CD4-positive, alpha-beta T cell treated with Interleukin-17A for 4 hours (primary cell): ENCODE results near the gene TRIM37.
"Not testable (repeated sequence)": the region's sequence is repeated elsewhere in the genome, so short reads cannot be mapped to it uniquely, and the experiment has no call there.

Experiments
- DNase-seq: peaks from one replicate; pipeline ENCODE4 v3.0.0-alpha.2; 2020; ENCODE audit warnings: mixed read lengths

TRIM37 gene

DNA sequence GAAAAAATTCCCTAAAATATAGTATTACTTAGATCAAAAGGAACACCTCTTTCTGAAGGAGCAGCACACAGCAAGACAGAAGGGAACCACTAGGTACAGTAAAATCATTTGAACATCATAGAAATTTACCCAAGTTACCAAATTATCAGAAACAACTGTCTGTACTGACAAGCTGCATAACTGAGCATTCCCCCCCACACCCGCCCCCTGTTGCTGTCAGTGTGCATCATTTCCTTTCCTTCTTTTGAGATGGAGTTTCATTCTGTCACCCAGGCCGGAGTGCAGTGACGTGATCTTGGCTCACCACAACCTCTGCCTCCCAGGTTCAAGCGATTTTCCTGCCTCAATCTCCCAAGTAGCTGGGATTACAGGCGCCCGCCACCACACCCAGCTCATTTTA is 120.7 kb downstream of the TRIM37 start:
- DNase-seq: no peak

GRCh38 chr17:58985367-58985766 is 121.3 kb downstream of the TRIM37 start:
- no peak for DNase-seq

DNA sequence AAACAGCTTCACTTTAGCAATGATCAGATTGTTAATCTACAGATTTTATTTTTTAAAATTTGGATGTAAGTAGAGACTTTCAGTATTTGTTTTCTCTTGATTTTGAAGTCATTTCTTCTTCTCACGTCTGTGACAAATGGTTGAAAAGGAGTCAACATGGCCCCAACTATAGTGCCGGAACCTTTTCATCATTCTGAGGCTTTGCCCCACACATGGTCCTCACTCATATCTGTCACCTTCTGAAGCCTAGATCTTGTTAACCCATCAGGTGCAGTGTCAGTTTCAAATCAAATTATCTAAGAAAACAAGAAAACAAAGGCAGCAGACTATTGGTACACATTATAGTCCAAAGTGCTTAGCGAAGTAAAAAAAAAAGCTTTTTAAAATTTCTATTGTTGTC is 124.1 kb downstream of the TRIM37 start:
- no peak for DNase-seq

- DNase-seq: no peak
Observed at GRCh38 chr17:58980706-58981481, 125.8 kb downstream of the TRIM37 start.

DNA sequence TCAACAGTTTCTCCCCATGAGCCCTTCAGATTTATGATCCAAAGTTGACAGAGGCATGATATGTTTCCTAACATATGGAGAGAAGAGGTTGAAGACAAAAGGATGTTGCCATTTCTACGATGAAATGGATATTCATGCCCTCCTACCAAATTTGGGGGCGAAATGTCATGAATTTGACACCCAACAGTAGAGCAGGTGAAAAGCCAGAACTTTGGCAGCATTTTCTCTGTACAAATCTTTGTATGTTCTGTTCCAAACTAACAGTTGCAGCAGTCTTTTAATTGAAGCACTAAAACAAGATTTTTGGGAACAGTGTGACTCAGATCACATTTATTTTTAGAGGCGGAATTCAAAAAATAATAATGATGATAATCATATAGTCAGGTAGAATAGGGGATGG is 130.1 kb downstream of the TRIM37 start:
- DNase-seq: no peak

DNA sequence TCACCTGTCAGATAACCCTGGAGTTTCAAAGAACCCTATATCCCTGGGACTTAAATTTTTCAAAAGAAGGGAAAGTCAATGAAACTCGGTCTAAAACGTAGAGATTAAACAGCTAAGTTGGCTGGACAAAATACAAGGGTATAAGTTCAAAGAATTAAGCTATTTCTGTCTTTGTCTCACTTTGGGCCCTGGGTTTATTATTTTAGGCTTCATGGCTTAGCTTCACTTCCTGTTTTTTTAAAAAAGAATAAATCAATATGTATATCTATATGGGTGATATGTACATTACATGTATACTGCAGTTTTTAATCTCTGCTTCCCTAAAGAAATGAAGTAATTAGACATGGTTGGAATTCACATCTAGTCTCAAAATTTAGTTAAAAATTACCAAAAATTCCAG is 132.3 kb downstream of the TRIM37 start:
- no peak for DNase-seq

DNA sequence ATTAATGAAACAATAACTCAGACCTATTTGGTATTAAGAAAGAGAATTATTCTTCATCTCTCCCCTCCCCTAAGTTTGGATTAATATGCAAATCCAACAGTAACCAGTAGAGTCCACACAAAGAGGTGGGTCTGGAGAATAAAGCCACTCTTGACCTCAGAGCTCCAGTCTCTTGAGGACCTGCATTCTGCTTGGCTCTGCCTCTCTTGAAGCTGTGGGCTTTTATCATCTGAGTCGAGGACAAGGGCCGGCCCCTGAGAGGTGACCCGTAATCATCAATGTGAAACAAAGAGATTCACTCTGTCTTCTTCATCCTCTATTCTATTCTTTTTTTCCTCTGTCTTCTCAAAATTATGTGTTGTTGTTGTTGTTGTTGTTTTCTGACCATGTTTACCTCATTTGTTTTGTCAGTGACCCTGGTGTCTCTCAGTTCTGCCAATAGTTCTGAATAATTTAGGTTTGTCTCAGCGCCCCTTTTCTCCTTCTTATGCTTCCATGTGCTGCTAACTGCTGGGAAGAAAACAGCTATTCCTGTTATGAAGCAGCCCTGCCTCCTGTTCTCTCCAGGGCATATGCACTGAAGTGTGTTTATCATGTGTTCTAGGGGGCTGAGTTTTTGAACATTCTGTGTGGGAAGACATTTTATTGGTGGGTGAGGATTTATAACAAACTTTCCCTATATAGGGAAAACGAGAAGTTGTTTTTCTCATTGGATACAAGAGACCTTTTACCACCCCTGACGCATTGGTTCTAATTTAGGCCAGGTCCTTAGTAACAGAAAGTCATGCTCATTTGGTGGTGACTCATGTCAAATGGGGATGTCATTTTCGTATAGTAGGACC is 135.8 kb downstream of the TRIM37 start:
- no peak for DNase-seq

DNA sequence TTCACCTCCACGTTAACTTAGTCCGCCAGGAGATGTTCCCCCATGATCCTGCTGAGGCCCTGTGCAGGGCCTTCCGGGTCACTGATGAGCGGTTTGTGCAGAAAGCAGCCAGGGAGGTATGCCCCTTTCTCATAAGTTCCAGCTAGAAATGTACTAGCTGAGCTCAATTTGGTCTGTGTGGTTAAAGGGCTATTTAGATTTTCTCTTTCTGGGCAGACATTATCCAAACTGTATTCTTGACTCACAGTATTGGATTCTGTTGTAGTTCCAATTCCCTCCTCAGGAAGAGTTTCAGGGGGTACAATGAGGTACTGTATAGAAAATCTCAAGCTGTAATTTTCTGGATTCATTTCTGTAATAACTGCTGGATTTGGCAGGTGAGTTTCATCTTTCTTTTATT is 137.1 kb downstream of the TRIM37 start:
- no peak for DNase-seq

GRCh38 chr17:58969156-58969555 is 137.5 kb downstream of the TRIM37 start:
- DNase-seq: no peak

- DNase-seq: no peak
Observed at GRCh38 chr17:58968426-58969061, 138.1 kb downstream of the TRIM37 start.

DNA sequence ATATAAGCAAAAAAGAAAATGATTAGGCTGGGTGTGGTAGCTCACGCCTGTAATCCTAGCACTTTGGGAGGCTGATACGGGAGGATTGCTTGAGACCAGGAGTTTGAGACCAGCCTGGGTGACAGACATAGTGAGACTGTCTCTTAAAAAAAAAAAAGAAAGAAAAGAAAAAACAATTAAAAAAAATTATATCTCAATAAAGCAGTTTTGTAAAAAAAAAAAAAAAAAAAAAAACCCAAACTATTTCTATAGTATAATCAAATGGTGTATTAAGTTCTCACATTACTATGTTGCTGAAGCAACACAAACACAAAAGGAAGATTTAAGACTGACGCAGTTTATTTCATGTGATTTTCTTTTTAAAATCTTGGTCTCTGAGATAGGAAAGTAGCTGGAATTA is 140.5 kb downstream of the TRIM37 start:
- no peak for DNase-seq

DNA sequence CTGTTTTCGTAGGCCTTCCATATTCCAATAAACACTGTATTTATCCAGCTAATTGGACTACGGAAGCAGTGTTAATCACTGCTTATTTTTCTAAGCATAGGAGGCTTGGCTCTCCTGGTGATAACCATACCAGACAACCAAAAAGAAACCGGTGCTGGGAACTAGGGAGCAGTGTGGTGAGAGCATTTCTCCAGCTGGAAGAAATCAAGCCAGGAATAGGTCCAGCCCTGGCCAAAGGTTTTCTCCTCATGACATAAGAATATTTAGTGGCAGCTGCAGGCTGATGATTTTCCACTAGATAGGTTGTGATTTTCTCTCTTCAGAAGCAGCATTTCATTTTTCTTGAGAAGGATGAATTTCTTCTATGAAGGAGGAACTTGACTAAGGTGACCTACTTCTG is 141.5 kb downstream of the TRIM37 start:
- no peak for DNase-seq

GRCh38 chr17:58960068-58960467 is 146.6 kb downstream of the TRIM37 start:
- DNase-seq: no peak

GRCh38 chr17:58957725-58958073 is 149.0 kb downstream of the TRIM37 start:
- DNase-seq: not testable (repeated sequence)

GRCh38 chr17:58956997-58957724 is 149.5 kb downstream of the TRIM37 start:
- DNase-seq: no peak

GRCh38 chr17:58954358-58954757 is 152.3 kb downstream of the TRIM37 start:
- not testable (repeated sequence) for DNase-seq

GRCh38 chr17:58947824-58948223 is 158.9 kb downstream of the TRIM37 start:
- DNase-seq: no peak

DNA sequence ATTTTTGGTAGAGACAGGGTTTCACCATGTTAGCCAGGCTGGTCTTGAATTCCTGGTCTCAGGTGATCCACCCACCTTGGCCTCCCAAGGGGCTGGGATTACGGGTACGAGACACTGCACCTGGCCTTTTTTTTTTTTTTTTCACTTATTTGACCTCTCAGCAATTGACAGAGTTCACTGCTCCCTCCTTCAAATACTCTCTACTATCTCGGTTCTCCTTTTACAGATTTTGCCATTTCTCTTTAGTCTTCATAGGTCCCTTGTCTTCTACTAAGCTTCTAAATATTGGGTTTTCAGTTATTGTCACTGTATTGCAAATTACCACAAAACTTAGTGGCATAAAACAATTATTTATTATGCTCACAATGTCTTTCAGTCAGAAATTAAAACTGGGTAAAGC is 159.3 kb downstream of the TRIM37 start:
- DNase-seq: no peak

DNA sequence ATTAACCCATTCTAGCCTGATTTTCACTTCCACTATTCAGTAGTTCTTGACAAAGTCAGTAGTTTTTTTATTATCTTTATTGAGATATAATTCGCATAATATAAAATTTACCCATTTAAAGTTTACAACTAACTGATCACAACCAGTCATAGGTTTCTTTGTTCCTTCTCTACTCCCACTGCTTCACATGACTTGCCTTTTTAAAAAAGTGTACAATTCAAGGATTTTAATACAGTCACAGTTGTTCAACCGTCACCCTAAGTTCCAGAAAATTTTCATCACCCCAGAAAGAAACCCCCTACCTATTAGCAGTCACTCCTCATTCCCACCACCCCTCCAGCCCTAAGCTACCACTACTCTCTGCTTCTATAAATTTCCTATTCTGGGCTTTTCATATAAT is 162.5 kb downstream of the TRIM37 start:
- DNase-seq: no peak

DNA sequence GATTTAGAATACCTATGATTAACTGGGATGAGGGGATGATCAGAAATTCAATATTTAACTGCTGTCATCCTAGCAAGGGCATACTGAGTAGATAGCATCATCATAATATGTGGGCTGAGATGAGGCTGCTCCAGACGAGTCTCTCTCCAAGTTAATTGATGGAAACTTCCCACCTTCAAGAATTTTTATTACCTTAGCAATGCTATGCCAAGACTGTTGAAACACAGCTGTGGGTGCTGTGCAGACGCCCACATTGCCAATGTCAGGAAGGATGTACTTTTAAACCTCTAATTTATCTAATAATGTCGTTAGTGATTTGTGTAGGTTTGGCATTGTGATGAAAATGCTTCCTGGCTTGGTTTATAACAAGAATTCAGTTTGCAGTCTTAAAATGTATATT is 170.4 kb downstream of the TRIM37 start:
- DNase-seq: no peak

DNA sequence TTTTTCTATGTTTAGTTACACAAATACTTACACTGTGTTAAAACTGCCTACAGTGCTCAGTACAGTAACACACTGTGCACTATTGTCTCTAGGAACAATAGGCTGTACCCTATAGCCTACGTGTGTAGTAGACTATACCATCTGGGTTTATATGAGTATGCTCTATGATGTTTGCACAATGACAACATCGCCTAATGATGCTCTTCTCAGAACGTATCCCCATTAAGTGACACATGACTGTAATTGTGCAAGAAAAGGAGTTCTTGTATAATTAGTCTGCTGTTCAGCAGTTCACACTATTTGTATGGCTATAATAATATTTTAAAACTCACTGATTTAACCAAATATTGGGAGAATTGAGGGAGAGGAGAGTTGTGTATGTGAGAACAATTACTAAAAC is 173.7 kb downstream of the TRIM37 start:
- no peak for DNase-seq
